ENCODE measurements around the gene NEDD4L. TPM values are rescaled to one million over a fixed set of nuclear protein-coding genes. Genes with fewer than 3 reads are reported as not detected.
A peak's percentile ranks its signal among the peaks of the same experiment; 100 is the strongest.

Gene NEDD4L
- total RNA-seq, 3 donors from 2014 or later = 161 to 309 (median 256) TPM

GRCh38 chr18:58136879-58137278 is 92.9 kb downstream of the NEDD4L start:
- ATAC-seq = no peak
- Histone ChIP-seq H3K4me3 (no peak overlapping the region), H3K36me3 (ENCODE audit: low read depth) (no peaks in the 10 kb centered on the region), H3K9me3 (no peaks in the 10 kb centered on the region), H3K4me1 (ENCODE audit: low read depth) (no peaks in the 10 kb centered on the region)
- no peak for TF ChIP-seq CTCF (IDR thresholded peaks at IDR 0.05)
- intact Hi-C loops (cut with DNase I, micrococcal nuclease) = no loop called here
- DNase-seq = no peak

GRCh38 chr18:58139459-58140386 is 95.7 kb downstream of the NEDD4L start:
- intact Hi-C loops (cut with DNase I, micrococcal nuclease) = no loop called here
- Histone ChIP-seq H3K4me1 (ENCODE audit: low read depth) (no peaks in the 10 kb centered on the region), H3K4me3 (no peak overlapping the region), H3K9me3 (no peaks in the 10 kb centered on the region), H3K36me3 (ENCODE audit: low read depth) (no peaks in the 10 kb centered on the region)
- ATAC-seq (peak; percentile 52), DNase-seq (no peak)
- TF ChIP-seq CTCF (IDR thresholded peaks at IDR 0.05) = no peak

- intact Hi-C loops (cut with DNase I, micrococcal nuclease) = no loop called here
- ATAC-seq (peak; percentile 64), DNase-seq (peak in 1 of 3 donors; percentile 41)
- TF ChIP-seq CTCF (IDR thresholded peaks at IDR 0.05) = no peak
- H3K36me3 ChIP-seq (ENCODE audit: low read depth) = no peaks in the 10 kb centered on the region
- no peaks in the 10 kb centered on the region for H3K9me3 ChIP-seq
- H3K4me3 ChIP-seq = no peak overlapping the region
- no peaks in the 10 kb centered on the region for H3K4me1 ChIP-seq (ENCODE audit: low read depth)
Measured at GRCh38 chr18:58140387-58141325, 96.6 kb downstream of the NEDD4L start.

GRCh38 chr18:58143386-58143785 is 99.4 kb downstream of the NEDD4L start:
- no peak for ATAC-seq
- H3K4me3 ChIP-seq = no peak overlapping the region
- TF ChIP-seq CTCF (IDR thresholded peaks at IDR 0.05) = no peak
- no peaks in the 10 kb centered on the region for H3K36me3 ChIP-seq (ENCODE audit: low read depth)
- H3K9me3 ChIP-seq = no peaks in the 10 kb centered on the region
- intact Hi-C loops (cut with DNase I, micrococcal nuclease) = no loop called here
- no peaks in the 10 kb centered on the region for H3K4me1 ChIP-seq (ENCODE audit: low read depth)
- no peak for DNase-seq

- H3K4me3 ChIP-seq = no peak overlapping the region
- DNase-seq = no peak
- H3K9me3 ChIP-seq = no peaks in the 10 kb centered on the region
- H3K4me1 ChIP-seq (ENCODE audit: low read depth) = peaks cover 3% of the 10 kb centered on the region
- ATAC-seq = no peak
- TF ChIP-seq CTCF (IDR thresholded peaks at IDR 0.05) = no peak
- intact Hi-C loops (cut with DNase I, micrococcal nuclease) = no loop called here
- H3K36me3 ChIP-seq (ENCODE audit: low read depth) = no peaks in the 10 kb centered on the region
Measured at GRCh38 chr18:58144106-58144505, 100.1 kb downstream of the NEDD4L start.
